Spleen (tissue), 11 donors: ENCODE results near the gene ATP11C. TPM values are rescaled to one million over a fixed set of nuclear protein-coding genes. Genes with fewer than 3 reads are reported as not detected.

Experiments
- DNase-seq: peaks from one replicate; pipeline ENCODE4 v3.0.0-alpha.2; 2020
- H3K27ac ChIP-seq, 8 donors: fragments of 200-600 bp; sonication (generic) in 7 of 8; 1 replicate in 4 of 8; 2 replicates in 4 of 8; pipeline versions ENCODE4 v1.5.0 to v1.8.0; 2016 to 2021; ENCODE audit warnings: inconsistent platforms in 4 of 8, mild to moderate bottlenecking in 4 of 8, moderate library complexity in 1 of 8
- H3K27me3 ChIP-seq, 7 donors: fragments of 200-600 bp; sonication (generic) in 6 of 7; replicated peaks in 1 of 7; 1 replicate in 4 of 7; 2 replicates in 3 of 7; pipeline versions ENCODE4 v1.5.0 to v1.8.0; 2016 to 2021; ENCODE audit warnings: inconsistent platforms in 3 of 7, mild to moderate bottlenecking in 1 of 7
- H3K36me3 ChIP-seq, 6 donors: fragments of 200-600 bp; sonication (generic) in 5 of 6; 1 replicate in 4 of 6; 2 replicates in 2 of 6; pipeline versions ENCODE4 v1.5.0 to v1.8.0; 2016 to 2021; ENCODE audit warnings: inconsistent platforms in 2 of 6
- H3K4me1 ChIP-seq, 6 donors: fragments of 200-600 bp; sonication (generic) in 5 of 6; 1 replicate in 3 of 6; 2 replicates in 3 of 6; pipeline versions ENCODE4 v1.5.0 to v1.8.0; 2016 to 2021; ENCODE audit warnings: inconsistent platforms in 3 of 6
- H3K4me3 ChIP-seq, 8 donors: fragments of 200-600 bp; sonication (generic) in 7 of 8; 1 replicate in 4 of 8; 2 replicates in 4 of 8; pipeline versions ENCODE4 v1.5.0 to v1.8.0; 2016 to 2021; ENCODE audit warnings: inconsistent platforms in 4 of 8, mild to moderate bottlenecking in 4 of 8, moderate library complexity in 2 of 8
- H3K9me3 ChIP-seq, 8 donors: fragments of 200-600 bp; sonication (generic) in 7 of 8; 1 replicate in 4 of 8; 2 replicates in 4 of 8; pipeline versions ENCODE4 v1.5.0 to v1.8.0; 2016 to 2021; ENCODE audit warnings: inconsistent platforms in 4 of 8
- CTCF ChIP-seq, 11 experiments: fragments of 200-600 bp in 7 of 11; fragments of 450-650 bp in 4 of 11; sonication (generic) in 4 of 11; IDR thresholded peaks in 8 of 11; conservative IDR thresholded peaks in 3 of 11; 1 replicate in 7 of 11; 2 replicates in 4 of 11; pipeline versions ENCODE4 v1.4.0 to v1.8.0; 2016 to 2021; ENCODE audit warnings: antibody characterized with exemption in 11 of 11, inconsistent platforms in 4 of 11, mild to moderate bottlenecking in 1 of 11
- POLR2A ChIP-seq, 3 donors: fragments of 450-650 bp; IDR thresholded peaks; one replicate each; pipeline ENCODE4 v1.5.1; 2017; ENCODE audit warnings: antibody characterized with exemption in 3 of 3, mild to moderate bottlenecking in 1 of 3
- POLR2AphosphoS5 ChIP-seq, 3 donors: sonication (generic); formaldehyde crosslinking; IDR thresholded peaks; one replicate each; pipeline ENCODE4 v1.5.1; 2017; ENCODE audit warnings: antibody characterized with exemption in 3 of 3
- WGBS, 5 donors: extraction: QIAGEN DNeasy Blood & Tissue Kit in 3 of 5; methylation state at CpG; one replicate each; pipeline versions ENCODE4 v1.1.5 to v1.1.7; 2013 to 2018; 5-methylcytosine and 5-hydroxymethylcytosine counted together
- intact Hi-C: fragments of 100-400 bp; cut with DNase I; formaldehyde crosslinking; loops from one replicate; pipeline ENCODE4 v1.15.0; 2023; ENCODE audit warnings: low total_unique reads
- polyA plus RNA-seq, 3 donors: library from polyadenylated mRNA; stranded (reverse); fragments of 200-250 nt; gene quantifications; one replicate each; pipeline ENCODE4 v1.2.1, GENCODE V29; 2013
- total RNA-seq, 7 donors: library from RNA; depleted of rRNA in 3 of 7; stranded (reverse); fragments of >200 nt in 3 of 7; fragmentation: NEBNext Ultra II Directional in 4 of 7; extraction: Animal tissue kit (Norgen Biotek cat#: 25700) in 4 of 7; gene quantifications; one replicate each; pipeline versions ENCODE4 v1.1.0 to v1.2.1, GENCODE V29; 2016 to 2021
- donor health status: healthy with polysubstance abuse.
- donor health status: DM: no; HTN: no; CAD: no; lungs with moderate emphysema.
- donor health status: DM: no; HTN: no; CAD: no.
- donor health status: Bipolar disorder and iron deficiency.
- donor health status: healthy.
- donor health status: DM: no; HTN: no; CAD: no.
- donor health status: DM: yes; HTN: yes; CAD: no.

ATP11C gene
- total and polyA plus RNA-seq, 10 donors, result 6.0 to 52.2 (median 28.8) TPM

GRCh38 chrX:139882299-139882698 is 50.6 kb downstream of the ATP11C start:
- intact Hi-C loops, result no loop called here
- no peaks in the 10 kb centered on the region for H3K27me3 ChIP-seq
- H3K36me3 ChIP-seq, result no peaks in the 10 kb centered on the region
- no peak for DNase-seq
- peak overlapping the region in 2 of 8 donors; percentile 26 for H3K27ac ChIP-seq
- WGBS, 5 donors, result 34 to 80% (median 66%) methylated on average over 2 of the region's 2 CpGs
- H3K4me3 ChIP-seq, result no peak overlapping the region
- no peaks in the 10 kb centered on the region for H3K9me3 ChIP-seq
- H3K4me1 ChIP-seq, result no peaks in the 10 kb centered on the region
- no peak for TF ChIP-seq POLR2AphosphoS5 (IDR thresholded peaks at IDR 0.05)

GRCh38 chrX:139881572-139881971 is 51.3 kb downstream of the ATP11C start:
- intact Hi-C loops, result no loop called here
- Histone ChIP-seq H3K9me3 (no peaks in the 10 kb centered on the region), H3K27me3 (no peaks in the 10 kb centered on the region), H3K4me3 (no peak overlapping the region), H3K4me1 (no peaks in the 10 kb centered on the region), H3K27ac (peak overlapping the region in 5 of 8 donors; percentile 22 to 27 (median 26)), H3K36me3 (no peaks in the 10 kb centered on the region)
- DNase-seq, result no peak
- WGBS, 5 donors, result 18 to 65% (median 40%) methylated on average over 1 of the region's 1 CpG
- TF ChIP-seq CTCF (IDR thresholded peaks at IDR 0.05 in 8 of 11, conservative IDR thresholded peaks at IDR 0.05 in 3 of 11), result no peak
- no peak for TF ChIP-seq POLR2A (IDR thresholded peaks at IDR 0.05)
- TF ChIP-seq POLR2AphosphoS5 (IDR thresholded peaks at IDR 0.05), result no peak

GRCh38 chrX:139881130-139881529 is 51.7 kb downstream of the ATP11C start:
- H3K9me3 ChIP-seq, result no peaks in the 10 kb centered on the region
- no peaks in the 10 kb centered on the region for H3K36me3 ChIP-seq
- TF ChIP-seq POLR2A (IDR thresholded peaks at IDR 0.05) (no peak), CTCF (IDR thresholded peaks at IDR 0.05 in 8 of 11, conservative IDR thresholded peaks at IDR 0.05 in 3 of 11) (no peak), POLR2AphosphoS5 (IDR thresholded peaks at IDR 0.05) (no peak)
- H3K27ac ChIP-seq, result peak overlapping the region in 5 of 8 donors; percentile 22 to 27 (median 26)
- peaks cover 0 to 3% (median 0%) of the 10 kb centered on the region in 6 donors for H3K4me1 ChIP-seq
- no peak for DNase-seq
- intact Hi-C loops, result no loop called here
- no peaks in the 10 kb centered on the region for H3K27me3 ChIP-seq
- WGBS, 5 donors, result 59 to 82% (median 71%) methylated on average over 3 to 4 of the region's 4 CpGs
- no peak overlapping the region for H3K4me3 ChIP-seq

- H3K27me3 ChIP-seq, result no peaks in the 10 kb centered on the region
- H3K4me1 ChIP-seq, result peaks cover 0 to 12% (median 0%) of the 10 kb centered on the region in 6 donors
- intact Hi-C loops, result no loop called here
- no peak for TF ChIP-seq POLR2A (IDR thresholded peaks at IDR 0.05)
- TF ChIP-seq CTCF (IDR thresholded peaks at IDR 0.05 in 8 of 11, conservative IDR thresholded peaks at IDR 0.05 in 3 of 11), result no peak
- H3K4me3 ChIP-seq, result no peak overlapping the region
- no peaks in the 10 kb centered on the region for H3K9me3 ChIP-seq
- no peak for DNase-seq
- WGBS, 5 donors, result 73 to 93% (median 87%) methylated on average over 11 of the region's 11 CpGs
- H3K27ac ChIP-seq, result no peak overlapping the region
- no peaks in the 10 kb centered on the region for H3K36me3 ChIP-seq
These were observed 55.0 kb downstream of the ATP11C start for GRCh38 chrX:139877710-139878414.
